ENCODE results near the gene GSK3A. TPM values are rescaled to one million over a fixed set of nuclear protein-coding genes. Genes with fewer than 3 reads are reported as not detected.

GSK3A gene
- total RNA-seq = 31.7 and 33.3 TPM in 2 replicates

GRCh38 chr19:42242512-42243409 is at the start of gene GSK3A:
GSK3A (minus strand) TSS chr19:42242602; CDS start chr19:42242465, 137 bp downstream.

GRCh38 chr19:42268704-42269477 is 26.5 kb upstream of the GSK3A start, which contains the start of gene CIC:
CIC (plus strand) TSS chr19:42269252; CDS start chr19:42271784, 2,532 bp downstream.

GRCh38 chr19:42254850-42255765 is 12.7 kb upstream of the GSK3A start, which contains the start of gene ERF:
ERF (minus strand) TSS chr19:42255128; CDS start chr19:42254999, 129 bp downstream.

GRCh38 chr19:42219812-42220750 is 22.3 kb downstream of the GSK3A start, which contains the start of gene ZNF526:
ZNF526 (plus strand) TSS chr19:42220312; CDS start chr19:42224404, 4,092 bp downstream.

GRCh38 chr19:42217520-42218437 is 24.6 kb downstream of the GSK3A start, which contains the start of gene DEDD2:
DEDD2 (minus strand) TSS chr19:42217677; CDS start chr19:42217007, 670 bp downstream.

Other genes with a start within 250 kb of the GSK3A start
- 0.13 TPM in 1 of 2 replicates, not detected in the other for gene ATP1A3, start 248.4 kb downstream of the GSK3A start, total RNA-seq
- gene GRIK5, start 172.4 kb downstream of the GSK3A start, total RNA-seq = 3.2 and 7.3 TPM in 2 replicates
- 12.1 and 13.6 TPM in 2 replicates for gene ZNF574, start 166.4 kb downstream of the GSK3A start, total RNA-seq
- 0.26 and 2.5 TPM in 2 replicates for gene POU2F2, start 110.2 kb downstream of the GSK3A start, total RNA-seq
- 21.5 and 23.0 TPM in 2 replicates for gene DEDD2, start 24.9 kb downstream of the GSK3A start, total RNA-seq
- gene ZNF526, start 22.3 kb downstream of the GSK3A start, total RNA-seq = 10.8 and 11.9 TPM in 2 replicates
- 22.8 and 28.2 TPM in 2 replicates for gene ERF, start 12.5 kb upstream of the GSK3A start, total RNA-seq
- gene CIC, start 26.6 kb upstream of the GSK3A start, total RNA-seq = 37.7 and 62.2 TPM in 2 replicates
- 0.20 and 0.23 TPM in 2 replicates for gene PRR19, start 59.5 kb upstream of the GSK3A start, total RNA-seq
- 9.5 and 14.0 TPM in 2 replicates for gene PAFAH1B3, start 60.0 kb upstream of the GSK3A start, total RNA-seq
- not detected in 2 replicates for gene TMEM145, start 70.7 kb upstream of the GSK3A start, total RNA-seq
- gene MEGF8, start 83.0 kb upstream of the GSK3A start, total RNA-seq = 71.8 and 72.2 TPM in 2 replicates
- gene CNFN, start 147.7 kb upstream of the GSK3A start, total RNA-seq = not detected in 2 replicates
- 2.6 and 3.0 TPM in 2 replicates for gene LIPE, start 184.8 kb upstream of the GSK3A start, total RNA-seq
- not detected in 2 replicates for gene CXCL17, start 200.3 kb upstream of the GSK3A start, total RNA-seq

All from smooth muscle cell of the pulmonary artery (primary cell).